T-helper 1 cell treated with Interleukin-12 subunit alpha and Interleukin-12 subunit beta and Interleukin-4 antibody, amounts not matched to agents 30 μg/mL and 1 μg/mL, for 36 hours (primary cell): ENCODE results near the gene ZNF487.

ENCODE experiments used
- H3K27ac Mint-ChIP-seq: one replicate; pipeline ENCODE4 v1.8.0; 2021; ENCODE audit warnings: mild to moderate bottlenecking, mixed read lengths
- H3K27me3 Mint-ChIP-seq: one replicate; pipeline ENCODE4 v1.8.0; 2021; ENCODE audit warnings: low read depth, mixed read lengths
- H3K36me3 Mint-ChIP-seq: one replicate; pipeline ENCODE4 v1.8.0; 2021; ENCODE audit warnings: low read depth, mixed read lengths
- H3K4me1 Mint-ChIP-seq: one replicate; pipeline ENCODE4 v1.8.0; 2021; ENCODE audit warnings: low read depth, mixed read lengths
- H3K4me3 Mint-ChIP-seq: one replicate; pipeline ENCODE4 v1.8.0; 2021; ENCODE audit warnings: mild to moderate bottlenecking, moderate library complexity, mixed read lengths
- H3K9me3 Mint-ChIP-seq: one replicate; pipeline ENCODE4 v1.8.0; 2021; ENCODE audit warnings: mixed read lengths

Gene ZNF487

GRCh38 chr10:43479275-43479674, 42.4 kb downstream of the ZNF487 start:
- H3K36me3 Mint-ChIP-seq = peaks cover 15% of the 10 kb centered on the region
- H3K27me3 Mint-ChIP-seq = no peaks in the 10 kb centered on the region
- H3K4me1 Mint-ChIP-seq = no peaks in the 10 kb centered on the region
- H3K4me3 Mint-ChIP-seq = no peak overlapping the region
- H3K9me3 Mint-ChIP-seq = peaks cover 32% of the 10 kb centered on the region
- H3K27ac Mint-ChIP-seq = no peak overlapping the region

- H3K4me3 Mint-ChIP-seq = no peak overlapping the region
- H3K27ac Mint-ChIP-seq = no peak overlapping the region
- H3K9me3 Mint-ChIP-seq = peaks cover 46% of the 10 kb centered on the region
- H3K4me1 Mint-ChIP-seq = no peaks in the 10 kb centered on the region
- no peaks in the 10 kb centered on the region for H3K27me3 Mint-ChIP-seq
- H3K36me3 Mint-ChIP-seq = peaks cover 11% of the 10 kb centered on the region
These were observed 45.6 kb downstream of the ZNF487 start for GRCh38 chr10:43482319-43483078.

GRCh38 chr10:43491855-43492254, 54.9 kb downstream of the ZNF487 start:
- H3K27ac Mint-ChIP-seq = no peak overlapping the region
- no peaks in the 10 kb centered on the region for H3K27me3 Mint-ChIP-seq
- no peak overlapping the region for H3K4me3 Mint-ChIP-seq
- H3K9me3 Mint-ChIP-seq = peaks cover 20% of the 10 kb centered on the region
- H3K4me1 Mint-ChIP-seq = no peaks in the 10 kb centered on the region
- H3K36me3 Mint-ChIP-seq = no peaks in the 10 kb centered on the region

- H3K4me1 Mint-ChIP-seq = no peaks in the 10 kb centered on the region
- H3K9me3 Mint-ChIP-seq = peaks cover 10% of the 10 kb centered on the region
- no peaks in the 10 kb centered on the region for H3K27me3 Mint-ChIP-seq
- H3K27ac Mint-ChIP-seq = no peak overlapping the region
- no peaks in the 10 kb centered on the region for H3K36me3 Mint-ChIP-seq
- H3K4me3 Mint-ChIP-seq = no peak overlapping the region
These were observed 66.0 kb downstream of the ZNF487 start for GRCh38 chr10:43502931-43503330.

GRCh38 chr10:43524434-43525247, 87.7 kb downstream of the ZNF487 start:
- no peak overlapping the region for H3K27ac Mint-ChIP-seq
- no peaks in the 10 kb centered on the region for H3K4me1 Mint-ChIP-seq
- no peak overlapping the region for H3K4me3 Mint-ChIP-seq
- peaks cover 11% of the 10 kb centered on the region for H3K36me3 Mint-ChIP-seq
- H3K27me3 Mint-ChIP-seq = no peaks in the 10 kb centered on the region
- peaks cover 72% of the 10 kb centered on the region for H3K9me3 Mint-ChIP-seq
